GM12878 (cell line): ENCODE data around the gene SPIRE2. TPM values are rescaled to one million over a fixed set of nuclear protein-coding genes. Genes with fewer than 3 reads are reported as not detected.

Source experiments
- ATAC-seq: fragments of 200-7000 bp; cut with Tn5 transposase; 3 replicates; pipeline ENCODE4 v1.9.1; 2020; ENCODE audit warnings: mild to moderate bottlenecking, moderate library complexity
- BruUV-seq: library from RNA; stranded (reverse); fragments of 400-500 nt; replicated peaks from 2 replicates; lab custom pipeline; 2021; lab: Mats Ljungman, UMichigan
- CTCF ChIA-PET: fragments of 300-600 bp; sonication (Branson Sonifier 250); formaldehyde crosslinking; extraction: SDS; loops from one replicate; lab custom pipeline; 2021; ENCODE audit warnings: inconsistent platforms; lab: Yijun Ruan, JAX
- POLR2A ChIA-PET: fragments of 350-600 bp; formaldehyde crosslinking; extraction: SDS; loops from one replicate; lab custom pipeline; 2021; ENCODE audit warnings: inconsistent platforms; lab: Charles Lee
- RAD21 ChIA-PET: fragments of 300-600 bp; sonication (Branson Sonifier 250); formaldehyde crosslinking; loops from one replicate; lab custom pipeline; 2023; ENCODE audit warnings: antibody characterized with exemption; ENCODE audit not compliant: unreplicated experiment; lab: Charles Lee
- SMC1A ChIA-PET: fragments of 300-600 bp; sonication (Branson Sonifier 250); formaldehyde crosslinking; loops from one replicate; lab custom pipeline; 2023; ENCODE audit not compliant: unreplicated experiment, uncharacterized antibody; lab: Charles Lee
- DNase-seq: peaks from one replicate; pipeline ENCODE4 v3.0.0-alpha.2; 2011; ENCODE audit warnings: low read depth, low spot score
- FAIRE-seq: peaks from 3 replicates; lab custom pipeline; 2011; peaks lifted over from hg19 to GRCh38; lab: Jason Lieb, UNC
- H2AFZ ChIP-seq: 2 replicates; pipeline ENCODE4 v1.6.0; 2011; ENCODE audit warnings: low read depth, low read length, control low read depth; ENCODE audit not compliant: control insufficient read depth
- H3K27ac ChIP-seq: 2 replicates; pipeline ENCODE4 v1.5.1; 2011; ENCODE audit warnings: control low read depth; ENCODE audit not compliant: control insufficient read depth, insufficient read depth
- H3K27me3 ChIP-seq, 2 experiments: replicated peaks in 1 of 2; 2 replicates each; pipeline versions ENCODE4 v1.6.0 to v1.6.1; 2011; ENCODE audit warnings: low read length in 1 of 2; ENCODE audit not compliant: control insufficient read depth in 2 of 2, insufficient read depth in 2 of 2
- H3K36me3 ChIP-seq, 2 experiments: 2 replicates each; pipeline ENCODE4 v1.5.1; 2011; ENCODE audit warnings: low read length in 1 of 2; ENCODE audit not compliant: control insufficient read depth in 2 of 2, insufficient read depth in 2 of 2
- H3K4me1 ChIP-seq: 2 replicates; pipeline ENCODE4 v1.6.1; 2011; ENCODE audit warnings: mild to moderate bottlenecking, low read length, moderate library complexity, mixed read lengths; ENCODE audit not compliant: control insufficient read depth, insufficient read depth
- H3K4me2 ChIP-seq: 2 replicates; pipeline ENCODE4 v1.6.0; 2011; ENCODE audit warnings: control low read depth; ENCODE audit not compliant: control insufficient read depth, insufficient read depth
- H3K4me3 ChIP-seq: fragments of 200-600 bp; sonication (generic); 2 replicates; pipeline ENCODE4 v1.5.1; 2016
- H3K79me2 ChIP-seq: 2 replicates; pipeline ENCODE4 v1.6.0; 2011; ENCODE audit warnings: low read length; ENCODE audit not compliant: control insufficient read depth, insufficient read depth
- H3K9ac ChIP-seq: 2 replicates; pipeline ENCODE4 v1.8.0; 2011; ENCODE audit warnings: low read length, control low read depth, mixed read lengths; ENCODE audit not compliant: control insufficient read depth, insufficient read depth
- H3K9me3 ChIP-seq: replicated peaks from 3 replicates; pipeline ENCODE4 v1.5.1; 2011; ENCODE audit warnings: mild to moderate bottlenecking, low read length; ENCODE audit not compliant: control insufficient read depth, insufficient read depth
- H4K20me1 ChIP-seq: 2 replicates; pipeline ENCODE4 v1.6.0; 2011; ENCODE audit not compliant: control insufficient read depth, insufficient read depth
- GABPA ChIP-seq: IDR thresholded peaks from 2 replicates; pipeline ENCODE4 v1.6.1; 2014; ENCODE audit warnings: antibody characterized with exemption, low read depth, mild to moderate bottlenecking, inconsistent platforms
- POLR2A ChIP-seq: IDR thresholded peaks from 2 replicates; pipeline ENCODE4 v1.6.1; 2011; ENCODE audit warnings: low read depth, mild to moderate bottlenecking, low read length
- WGBS: methylation state at CpG from one replicate; pipeline ENCODE4 v1.1.6; 2016; ENCODE audit warnings: low lambda C conversion rate; ENCODE audit not compliant: insufficient replicate concordance, insufficient coverage; ENCODE audit errors: missing lambda C conversion rate; 5-methylcytosine and 5-hydroxymethylcytosine counted together
- in situ Hi-C: fragments of 300-500 bp; cut with MboI; formaldehyde crosslinking; loops from 9 replicates; pipeline ENCODE4 v1.14.3; 2018; ENCODE audit warnings: mixed read lengths
- intact Hi-C: fragments of 100-400 bp; cut with micrococcal nuclease; formaldehyde crosslinking; loops from one replicate; pipeline ENCODE4 v1.14.2; 2022; ENCODE audit not compliant: unreplicated experiment
- polyA plus RNA-seq, 11 experiments: library from polyadenylated mRNA; depleted of rRNA in 4 of 11; unstranded in 6 of 11; stranded (reverse) in 5 of 11; fragments of >200 nt; fragmentation: Nextera tagmentation in 4 of 11; fragmentation: Illumina TruSeq in 1 of 11; extraction: Ambion mirVana in 4 of 11; extraction: Trizol in 1 of 11; gene quantifications; 1 replicate in 1 of 11; 2 replicates in 10 of 11; pipeline versions ENCODE4 v1.2.1 to v1.2.3, GENCODE V29; 2011 to 2016; ENCODE audit warnings: inconsistent platforms in 2 of 11, missing spikeins in 2 of 11, low read depth in 1 of 11
- total RNA-seq, 4 experiments: library from RNA; depleted of rRNA in 3 of 4; stranded (reverse); fragments of >200 nt in 3 of 4; fragmentation: Illumina TruSeq in 1 of 4; extraction: Trizol in 1 of 4; gene quantifications; 2 replicates each; pipeline versions ENCODE4 v1.2.1 to v1.2.3, GENCODE V29; 2013 to 2021
- TF ChIP-seq, protein P1 (sequence below): fragments of 450-650 bp; formaldehyde crosslinking; IDR thresholded peaks from 2 replicates; pipeline ENCODE4 v1.4.0; 2020; ENCODE audit warnings: mild to moderate bottlenecking, moderate library complexity

The SPIRE2 gene
- total and polyA plus RNA-seq, 10 of the 15 experiments (the other 5 are each of a cell fraction or from before 2014, with no cell fraction given) = 0.03 to 0.64 (median 0.27) TPM; not detected in 1

GRCh38 chr16:89904606-89905510, 76.6 kb downstream of the SPIRE2 start:
- H3K4me3 ChIP-seq = no peak overlapping the region
- H3K4me1 ChIP-seq = no peaks in the 10 kb centered on the region
- WGBS = 87% methylated on average over 27 of the region's 31 CpGs
- no peaks in the 10 kb centered on the region for H3K79me2 ChIP-seq
- no peak overlapping the region for H3K27ac ChIP-seq
- H3K9me3 ChIP-seq = no peaks in the 10 kb centered on the region; the same call in 2 of the 3 replicates
- H3K36me3 ChIP-seq = peaks cover 9 to 27% of the 10 kb centered on the region in 2 experiments
- ChIA-PET CTCF (no interaction called here), RAD21 (interaction anchor here (1.5 kb wide), 1 partner anchor 43 kb away, joined by 3 read pairs; no protein-coding TSS in a partner anchor)
- H4K20me1 ChIP-seq = no peaks in the 10 kb centered on the region
- DNase-seq = no peak
- no peak; the same call in 2 of the 3 replicates for ATAC-seq
- TF ChIP-seq GABPA (no peak), POLR2A (peak; percentile 54)
- TF ChIP-seq, protein P1, sequence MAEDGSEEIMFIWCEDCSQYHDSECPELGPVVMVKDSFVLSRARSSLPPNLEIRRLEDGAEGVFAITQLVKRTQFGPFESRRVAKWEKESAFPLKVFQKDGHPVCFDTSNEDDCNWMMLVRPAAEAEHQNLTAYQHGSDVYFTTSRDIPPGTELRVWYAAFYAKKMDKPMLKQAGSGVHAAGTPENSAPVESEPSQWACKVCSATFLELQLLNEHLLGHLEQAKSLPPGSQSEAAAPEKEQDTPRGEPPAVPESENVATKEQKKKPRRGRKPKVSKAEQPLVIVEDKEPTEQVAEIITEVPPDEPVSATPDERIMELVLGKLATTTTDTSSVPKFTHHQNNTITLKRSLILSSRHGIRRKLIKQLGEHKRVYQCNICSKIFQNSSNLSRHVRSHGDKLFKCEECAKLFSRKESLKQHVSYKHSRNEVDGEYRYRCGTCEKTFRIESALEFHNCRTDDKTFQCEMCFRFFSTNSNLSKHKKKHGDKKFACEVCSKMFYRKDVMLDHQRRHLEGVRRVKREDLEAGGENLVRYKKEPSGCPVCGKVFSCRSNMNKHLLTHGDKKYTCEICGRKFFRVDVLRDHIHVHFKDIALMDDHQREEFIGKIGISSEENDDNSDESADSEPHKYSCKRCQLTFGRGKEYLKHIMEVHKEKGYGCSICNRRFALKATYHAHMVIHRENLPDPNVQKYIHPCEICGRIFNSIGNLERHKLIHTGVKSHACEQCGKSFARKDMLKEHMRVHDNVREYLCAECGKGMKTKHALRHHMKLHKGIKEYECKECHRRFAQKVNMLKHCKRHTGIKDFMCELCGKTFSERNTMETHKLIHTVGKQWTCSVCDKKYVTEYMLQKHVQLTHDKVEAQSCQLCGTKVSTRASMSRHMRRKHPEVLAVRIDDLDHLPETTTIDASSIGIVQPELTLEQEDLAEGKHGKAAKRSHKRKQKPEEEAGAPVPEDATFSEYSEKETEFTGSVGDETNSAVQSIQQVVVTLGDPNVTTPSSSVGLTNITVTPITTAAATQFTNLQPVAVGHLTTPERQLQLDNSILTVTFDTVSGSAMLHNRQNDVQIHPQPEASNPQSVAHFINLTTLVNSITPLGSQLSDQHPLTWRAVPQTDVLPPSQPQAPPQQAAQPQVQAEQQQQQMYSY = no peak
- TF ChIP-seq, all 136 proteins: peak for 1
- H3K27me3 ChIP-seq = no peaks in the 10 kb centered on the region
- intact Hi-C loops = no loop called here
- H3K9ac ChIP-seq = no peak overlapping the region
- ChIA-PET POLR2A (no interaction called here), SMC1A (no interaction called here)
- no peak overlapping the region for H2AFZ ChIP-seq
- BruUV-seq = no TSS peak
- in situ Hi-C loops = no loop called here
- H3K4me2 ChIP-seq = no peak overlapping the region
- no peak for FAIRE-seq
